Islet precursor cell (in vitro differentiated cells): Measurements from ENCODE around the gene MRPL38.

Experiments used
- DNase-seq: peaks from one replicate; pipeline ENCODE4 v3.0.0-alpha.2; 2018

The MRPL38 gene

GRCh38 chr17:75904749-75905521 is at the start of gene MRPL38:
Gene MRPL38 (minus strand): TSS chr17:75904884. CDS start chr17:75904875, 9 bp downstream.
- peak; percentile 99 for DNase-seq

GRCh38 chr17:75950855-75951554 is 46.3 kb upstream of the MRPL38 start:
- DNase-seq, result peak; percentile 18

GRCh38 chr17:75950421-75950820 is 45.7 kb upstream of the MRPL38 start:
- DNase-seq, result no peak

- no peak for DNase-seq
Observed at GRCh38 chr17:75945211-75945610, 40.5 kb upstream of the MRPL38 start.

- DNase-seq, result no peak
Observed at GRCh38 chr17:75943491-75943890, 38.8 kb upstream of the MRPL38 start.

- no peak for DNase-seq
Observed at GRCh38 chr17:75942473-75942872, 37.8 kb upstream of the MRPL38 start.

GRCh38 chr17:75941442-75941819 is 36.7 kb upstream of the MRPL38 start:
- no peak for DNase-seq

- DNase-seq, result peak; percentile 100
Observed at GRCh38 chr17:75940727-75941441, 36.2 kb upstream of the MRPL38 start, which contains the start of gene FBF1. Gene FBF1 (minus strand): TSS chr17:75941042. CDS start chr17:75938149, 2,893 bp downstream.

GRCh38 chr17:75937652-75938051 is 33.0 kb upstream of the MRPL38 start:
- DNase-seq, result no peak

GRCh38 chr17:75933808-75934207 is 29.1 kb upstream of the MRPL38 start:
- DNase-seq, result no peak

- no peak for DNase-seq
Observed at GRCh38 chr17:75932852-75933251, 28.2 kb upstream of the MRPL38 start.

GRCh38 chr17:75931062-75931461 is 26.4 kb upstream of the MRPL38 start:
- DNase-seq, result no peak

- peak; percentile 81 for DNase-seq
Observed at GRCh38 chr17:75927286-75927922, 22.7 kb upstream of the MRPL38 start.

GRCh38 chr17:75926456-75926855 is 21.8 kb upstream of the MRPL38 start:
- no peak for DNase-seq

GRCh38 chr17:75925912-75926311 is 21.2 kb upstream of the MRPL38 start:
- no peak for DNase-seq

- no peak for DNase-seq
Observed at GRCh38 chr17:75925103-75925502, 20.4 kb upstream of the MRPL38 start.

- no peak for DNase-seq
Observed at GRCh38 chr17:75922963-75923874, 18.5 kb upstream of the MRPL38 start.

- DNase-seq, result no peak
Observed at GRCh38 chr17:75922173-75922961, 17.7 kb upstream of the MRPL38 start.

- DNase-seq, result no peak
Observed at GRCh38 chr17:75921596-75921995, 16.9 kb upstream of the MRPL38 start.

GRCh38 chr17:75920045-75920560 is 15.4 kb upstream of the MRPL38 start:
- no peak for DNase-seq

- DNase-seq, result no peak
Observed at GRCh38 chr17:75919611-75920010, 14.9 kb upstream of the MRPL38 start.
